ENCODE results near the gene TEX54. TPM values are rescaled to one million over a fixed set of nuclear protein-coding genes. Genes with fewer than 3 reads are reported as not detected.

Gene TEX54
- total and polyA plus RNA-seq, 2 of the 13 experiments (the other 11 are each of a cell fraction or from before 2014, with no cell fraction given): not detected

GRCh38 chr11:62805076-62805892, 27.4 kb downstream of the TEX54 start, which contains the start of gene NXF1 (continued):
- TF ChIP-seq KDM4B (CRISPR knock-in tag; IDR thresholded peaks at IDR 0.05) (peak; percentile 63; the same call in 1 of the 2 replicates), SIX4 (CRISPR knock-in tag; IDR thresholded peaks at IDR 0.05) (no peak), ZNF678 (CRISPR knock-in tag; IDR thresholded peaks at IDR 0.05) (peak; percentile 90), SP1 (IDR thresholded peaks at IDR 0.05) (no peak), SP1 (CRISPR knock-in tag; IDR thresholded peaks at IDR 0.05) (peak; percentile 95), EP300 (IDR thresholded peaks at IDR 0.05; ENCODE audit: low read depth in 2 of 2, low read length in 2 of 2) (no peak), EP300 (CRISPR knock-in tag; IDR thresholded peaks at IDR 0.05; ENCODE audit: borderline replicate concordance) (peak; percentile 26; the same call in 1 of the 2 replicates), HOXA9 (CRISPR knock-in tag; IDR thresholded peaks at IDR 0.05; ENCODE audit: borderline replicate concordance) (0 out of 2 replicates have a peak, but pooled peaks have one; percentile 6), RERE (CRISPR knock-in tag; IDR thresholded peaks at IDR 0.05; ENCODE audit: low read depth) (0 out of 2 replicates have a peak, but pooled peaks have one; percentile 33), ZNF572 (CRISPR knock-in tag; IDR thresholded peaks at IDR 0.05) (no peak), POGK (CRISPR knock-in tag; conservative IDR thresholded peaks at IDR 0.05) (peak; percentile 67; the same call in 1 of the 2 replicates), IKZF1 (IDR thresholded peaks at IDR 0.05) (no peak), ZNF275 (CRISPR knock-in tag; IDR thresholded peaks at IDR 0.05; ENCODE audit: borderline replicate concordance) (peak; percentile 74; the same call in 1 of the 2 replicates), ZNF775 (CRISPR knock-in tag; IDR thresholded peaks at IDR 0.05; ENCODE audit: borderline replicate concordance) (no peak), RFX5 (IDR thresholded peaks at IDR 0.05; ENCODE audit: low read depth, low read length) (no peak), ZNF441 (CRISPR knock-in tag; IDR thresholded peaks at IDR 0.05; ENCODE audit: borderline replicate concordance) (peak; percentile 58; the same call in 1 of the 2 replicates), ZNF34 (CRISPR knock-in tag; IDR thresholded peaks at IDR 0.05; ENCODE audit: borderline replicate concordance) (0 out of 2 replicates have a peak, but pooled peaks have one; percentile 88), PHB2 (IDR thresholded peaks at IDR 0.05; ENCODE audit: partially characterized antibody) (no peak), MIXL1 (CRISPR knock-in tag; IDR thresholded peaks at IDR 0.05) (peak; percentile 66; the same call in 1 of the 2 replicates), ZNF383 (CRISPR knock-in tag; IDR thresholded peaks at IDR 0.05; ENCODE audit: borderline replicate concordance) (no peak), RNF2 (conservative IDR thresholded peaks at IDR 0.05; ENCODE audit: low read depth) (no peak; the same call in 1 of the 2 replicates), ZNF879 (CRISPR knock-in tag; IDR thresholded peaks at IDR 0.05) (peak; percentile 44; the same call in 1 of the 2 replicates), CAMTA2 (CRISPR knock-in tag; IDR thresholded peaks at IDR 0.05; ENCODE audit: borderline replicate concordance) (peak; percentile 86)
